ENCODE data around the gene CSK. TPM values are rescaled to one million over a fixed set of nuclear protein-coding genes. Genes with fewer than 3 reads are reported as not detected.

CSK gene
- total RNA-seq, 1 donor, result 33.2 TPM

DNA sequence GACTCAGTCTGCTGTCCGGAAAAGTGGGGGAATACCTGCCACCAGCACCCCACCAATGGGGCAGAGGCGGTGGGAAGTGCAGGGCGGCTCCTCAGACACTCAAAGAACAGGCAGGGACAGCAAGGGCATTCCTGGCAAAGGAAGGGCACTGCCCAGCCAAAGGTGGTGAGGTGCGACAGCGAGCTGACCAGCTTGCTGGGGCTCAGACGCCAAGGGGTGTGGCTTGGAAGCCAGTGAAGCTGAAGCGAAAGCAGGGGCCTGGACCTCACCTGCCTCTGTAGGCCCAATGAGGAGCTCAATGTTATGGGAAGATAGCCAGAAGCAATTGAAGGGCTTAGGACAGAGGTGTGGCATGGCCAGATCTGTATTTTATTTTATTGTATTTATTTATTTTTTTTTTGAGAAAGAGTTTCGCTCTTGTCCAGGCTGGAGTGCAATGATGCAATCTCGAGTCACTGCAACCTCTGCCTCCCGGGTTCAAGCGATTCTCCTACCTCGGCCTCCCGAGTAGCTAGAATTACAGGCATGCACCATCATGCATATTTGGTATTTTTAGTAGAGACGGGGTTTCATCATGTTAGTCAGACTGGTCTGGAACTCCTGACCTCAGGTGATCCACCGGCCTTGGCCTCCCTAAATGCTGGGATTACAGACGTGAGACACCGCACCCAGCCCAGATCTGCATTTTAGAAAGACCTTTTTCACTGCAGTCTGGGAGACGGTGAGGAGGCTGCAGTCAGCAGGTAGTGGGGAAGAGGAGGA lies 26.4 kb downstream of the CSK start:
- no peak overlapping the region for H3K4me3 ChIP-seq (ENCODE audit: low read depth, low read length)
- TF ChIP-seq, protein P1, sequence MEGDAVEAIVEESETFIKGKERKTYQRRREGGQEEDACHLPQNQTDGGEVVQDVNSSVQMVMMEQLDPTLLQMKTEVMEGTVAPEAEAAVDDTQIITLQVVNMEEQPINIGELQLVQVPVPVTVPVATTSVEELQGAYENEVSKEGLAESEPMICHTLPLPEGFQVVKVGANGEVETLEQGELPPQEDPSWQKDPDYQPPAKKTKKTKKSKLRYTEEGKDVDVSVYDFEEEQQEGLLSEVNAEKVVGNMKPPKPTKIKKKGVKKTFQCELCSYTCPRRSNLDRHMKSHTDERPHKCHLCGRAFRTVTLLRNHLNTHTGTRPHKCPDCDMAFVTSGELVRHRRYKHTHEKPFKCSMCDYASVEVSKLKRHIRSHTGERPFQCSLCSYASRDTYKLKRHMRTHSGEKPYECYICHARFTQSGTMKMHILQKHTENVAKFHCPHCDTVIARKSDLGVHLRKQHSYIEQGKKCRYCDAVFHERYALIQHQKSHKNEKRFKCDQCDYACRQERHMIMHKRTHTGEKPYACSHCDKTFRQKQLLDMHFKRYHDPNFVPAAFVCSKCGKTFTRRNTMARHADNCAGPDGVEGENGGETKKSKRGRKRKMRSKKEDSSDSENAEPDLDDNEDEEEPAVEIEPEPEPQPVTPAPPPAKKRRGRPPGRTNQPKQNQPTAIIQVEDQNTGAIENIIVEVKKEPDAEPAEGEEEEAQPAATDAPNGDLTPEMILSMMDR (IDR thresholded peaks at IDR 0.05; ENCODE audit: insufficient read depth, low read depth, low read length), result no peak
- DNase-seq (ENCODE audit: low read depth), result no peak

- TF ChIP-seq, protein P1 (IDR thresholded peaks at IDR 0.05; ENCODE audit: insufficient read depth, low read depth, low read length), result no peak
- no peak for DNase-seq (ENCODE audit: low read depth)
- H3K4me3 ChIP-seq (ENCODE audit: low read depth, low read length), result no peak overlapping the region
Measured at GRCh38 chr15:74808840-74809229, 27.0 kb downstream of the CSK start.

DNA sequence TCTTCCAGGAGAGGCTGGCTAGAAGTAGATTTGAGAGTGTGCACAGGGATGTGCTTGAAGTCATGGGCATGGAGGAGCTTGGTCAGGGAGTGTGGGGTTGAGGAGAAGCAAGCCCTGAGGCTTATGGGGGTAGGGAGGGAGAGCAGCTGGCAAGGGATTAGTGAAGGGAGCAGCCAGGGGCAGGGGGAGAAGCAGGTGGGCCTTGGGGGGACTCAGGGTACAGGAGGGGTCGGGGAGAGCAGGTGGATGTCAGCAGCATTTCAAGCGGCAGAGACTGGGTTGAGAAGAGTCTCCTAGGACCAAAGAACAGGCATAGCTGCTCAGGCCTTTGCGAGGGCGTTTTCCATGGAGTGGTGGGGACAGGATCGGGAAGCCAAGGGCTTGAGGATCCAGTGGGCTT lies 27.4 kb downstream of the CSK start:
- TF ChIP-seq, protein P1 (IDR thresholded peaks at IDR 0.05; ENCODE audit: insufficient read depth, low read depth, low read length), result no peak
- no peak for DNase-seq (ENCODE audit: low read depth)
- no peak overlapping the region for H3K4me3 ChIP-seq (ENCODE audit: low read depth, low read length)

- no peak overlapping the region for H3K4me3 ChIP-seq (ENCODE audit: low read depth, low read length)
- TF ChIP-seq, protein P1 (IDR thresholded peaks at IDR 0.05; ENCODE audit: insufficient read depth, low read depth, low read length), result no peak
- no peak for DNase-seq (ENCODE audit: low read depth)
Measured at GRCh38 chr15:74809956-74810355, 28.1 kb downstream of the CSK start.

DNA sequence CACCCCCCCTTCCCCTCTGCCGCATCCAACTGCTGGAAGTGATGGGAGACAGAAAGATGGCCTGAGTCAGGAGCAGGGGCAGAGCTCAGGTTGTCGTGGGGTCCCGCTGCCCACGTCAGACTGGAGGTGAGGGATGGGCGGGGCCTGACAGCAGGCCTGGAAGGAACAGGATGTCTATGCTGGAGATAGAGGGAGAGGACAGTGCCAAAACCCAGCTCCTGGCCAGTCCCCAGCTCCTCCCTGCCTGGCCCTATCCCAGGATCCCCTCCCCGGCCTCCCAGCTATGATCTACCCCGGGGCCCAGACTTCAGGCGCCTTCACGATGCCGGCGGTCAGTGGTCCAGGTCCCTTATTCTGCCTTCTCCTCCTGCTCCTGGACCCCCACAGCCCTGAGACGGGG lies 30.7 kb downstream of the CSK start, which contains the start of gene LMAN1L:
Gene LMAN1L (plus strand): TSS at position 303 of the 400 bp plus-strand sequence. CDS start 20 bp downstream, at position 323.
- no peak within 1 kb of the TSS for H3K4me3 ChIP-seq (ENCODE audit: low read depth, low read length)
- no peak for DNase-seq (ENCODE audit: low read depth)
- TF ChIP-seq, protein P1 (IDR thresholded peaks at IDR 0.05; ENCODE audit: insufficient read depth, low read depth, low read length), result no peak

DNA sequence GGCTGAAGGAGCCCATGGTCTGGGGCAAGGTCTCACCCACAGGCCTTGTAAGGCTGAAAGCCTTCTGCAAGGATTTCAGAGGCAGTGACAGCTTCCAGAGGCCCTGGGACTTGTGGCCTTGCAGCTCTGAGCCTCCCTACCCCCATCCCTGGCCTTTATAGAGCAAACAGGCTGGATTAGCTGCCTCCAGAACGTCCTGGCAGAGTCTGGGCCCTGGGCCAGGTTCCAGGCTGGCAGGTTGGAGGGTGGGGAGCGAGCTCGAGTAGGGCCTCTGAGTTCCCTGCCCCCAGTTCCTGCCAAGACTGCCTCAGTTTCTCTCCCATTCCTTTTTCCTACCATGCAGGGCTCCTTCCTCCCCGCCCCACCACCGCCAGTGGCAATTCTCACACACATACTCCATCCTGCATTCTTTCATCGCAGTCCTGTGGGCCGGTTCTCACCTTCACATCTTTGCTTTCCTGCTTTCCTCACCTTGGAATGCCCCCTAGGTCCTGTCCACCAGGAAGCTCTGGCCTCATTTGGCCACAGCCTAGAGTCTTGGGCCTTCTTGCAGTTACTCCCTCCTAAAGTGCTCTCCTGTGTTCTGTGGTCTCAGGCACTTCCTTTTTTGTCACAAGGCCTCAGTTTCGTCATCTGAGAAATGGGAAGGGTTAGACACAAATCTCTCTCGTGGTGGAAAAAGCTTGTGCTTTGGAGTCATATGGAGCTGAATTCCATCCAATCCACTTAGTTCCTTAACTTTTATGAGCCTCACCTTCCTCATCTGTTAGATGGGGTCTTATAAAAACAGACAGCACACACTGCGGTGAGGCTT lies 33.4 kb downstream of the CSK start:
- no peak overlapping the region for H3K4me3 ChIP-seq (ENCODE audit: low read depth, low read length)
- TF ChIP-seq, protein P1 (IDR thresholded peaks at IDR 0.05; ENCODE audit: insufficient read depth, low read depth, low read length), result no peak
- no peak for DNase-seq (ENCODE audit: low read depth)
